ENCODE results near the gene SFXN4. TPM values are rescaled to one million over a fixed set of nuclear protein-coding genes. Genes with fewer than 3 reads are reported as not detected.
A peak's percentile ranks its signal among the peaks of the same experiment; 100 is the strongest.

The SFXN4 gene
- total RNA-seq, 2 donors from 2014 or later: 9.5 to 16.1 TPM

DNA sequence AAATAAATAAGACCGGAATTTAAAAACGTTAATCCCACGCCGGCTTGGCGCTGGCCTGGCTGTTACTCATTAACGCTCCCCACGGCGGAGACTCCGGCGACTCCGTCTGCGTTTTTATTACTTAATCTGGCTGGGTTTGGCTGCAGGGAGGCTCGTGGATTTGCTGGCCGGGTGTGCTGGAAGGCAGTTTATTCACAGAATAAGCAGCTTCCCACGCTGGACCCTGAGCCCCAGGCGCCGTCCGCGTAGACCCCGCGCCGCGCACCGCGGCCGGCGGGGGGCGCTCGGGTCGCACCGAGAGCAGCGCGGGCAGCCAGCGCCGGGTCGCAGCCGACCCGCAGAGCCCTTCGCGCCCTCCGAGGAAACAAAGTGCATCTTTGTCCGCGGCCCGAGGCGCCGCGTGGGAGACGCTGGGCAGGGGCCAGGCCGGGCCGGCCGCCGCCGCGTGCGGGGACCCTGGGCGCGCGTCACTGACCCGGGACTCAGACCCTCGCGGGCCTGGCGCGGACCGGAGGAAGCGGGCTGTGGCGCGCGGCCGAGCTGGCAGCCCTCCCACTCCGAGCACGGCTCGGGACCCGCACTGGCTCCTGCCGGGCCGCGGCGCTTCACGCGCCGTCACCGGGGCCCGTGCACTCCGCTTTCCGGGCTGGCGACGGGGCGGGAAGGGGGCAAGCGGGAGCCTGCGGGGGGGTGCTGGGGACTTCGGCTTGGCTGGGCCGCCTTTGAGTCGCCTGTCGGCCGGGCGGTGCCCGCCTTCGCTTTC, 41.3 kb upstream of the SFXN4 start:
- Histone ChIP-seq H3K4me1 (ENCODE audit: control insufficient read depth in 1 of 2, low read depth in 2 of 2) (peaks cover 22 to 30% of the 10 kb centered on the region in 2 donors), H3K36me3 (no peaks in the 10 kb centered on the region), H3K27me3 (replicated peaks; ENCODE audit: insufficient read depth) (no peaks in the 10 kb centered on the region), H3K27ac (peak overlapping the region; percentile 93 to 94), H3K9me3 (no peaks in the 10 kb centered on the region), H3K4me3 (peak overlapping the region; percentile 95)
- DNase-seq (ENCODE audit: low spot score) (peak; percentile 54), ATAC-seq (ENCODE audit: insufficient number of reproducible peaks, low FRiP score, low read depth) (peak; percentile 29)
- TF ChIP-seq CTCF (IDR thresholded peaks at IDR 0.05): peak; percentile 44

DNA sequence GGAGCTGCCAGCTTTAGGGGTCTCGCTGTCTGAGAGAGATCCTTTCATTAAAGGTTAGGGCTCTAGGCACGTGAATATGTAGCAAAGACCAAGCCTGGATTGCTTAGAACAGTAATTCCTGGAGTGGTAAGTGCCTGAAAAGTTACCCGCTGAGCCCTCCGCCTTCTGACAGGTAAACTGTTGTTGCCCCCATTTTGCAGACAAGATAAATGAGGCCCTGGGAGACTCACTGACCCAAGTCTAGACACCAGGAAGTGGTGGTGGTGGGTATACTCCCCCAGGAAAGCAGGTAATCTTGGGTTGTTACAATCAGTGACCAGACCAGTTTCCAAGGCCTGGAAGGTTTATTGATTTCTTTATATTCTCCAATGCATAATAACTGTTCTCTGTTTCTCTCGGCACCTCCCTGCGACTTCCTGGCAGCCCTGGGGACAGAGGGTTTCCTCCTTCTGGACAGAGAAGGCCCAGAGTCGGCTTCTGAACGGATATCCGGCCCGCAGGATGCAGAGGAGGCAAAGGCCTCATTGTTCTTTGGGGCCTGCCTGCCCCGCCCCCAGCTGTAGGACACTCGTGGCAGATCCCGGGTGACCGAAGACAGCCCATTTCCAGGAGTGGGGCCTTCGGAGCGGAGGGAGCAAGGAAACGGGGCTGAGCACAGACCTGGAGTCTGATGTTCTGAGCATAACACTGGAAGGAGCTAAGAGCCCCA, 40.5 kb upstream of the SFXN4 start:
- no peaks in the 10 kb centered on the region for H3K9me3 ChIP-seq
- H3K4me3 ChIP-seq: peak overlapping the region; percentile 95
- no peaks in the 10 kb centered on the region for H3K27me3 ChIP-seq (replicated peaks; ENCODE audit: insufficient read depth)
- peak; percentile 36 for DNase-seq (ENCODE audit: low spot score)
- peak overlapping the region; percentile 93 to 94 for H3K27ac ChIP-seq
- no peak for TF ChIP-seq CTCF (IDR thresholded peaks at IDR 0.05)
- H3K36me3 ChIP-seq: no peaks in the 10 kb centered on the region
- no peak for ATAC-seq (ENCODE audit: insufficient number of reproducible peaks, low FRiP score, low read depth)
- H3K4me1 ChIP-seq (ENCODE audit: control insufficient read depth in 1 of 2, low read depth in 2 of 2): peaks cover 17 to 23% of the 10 kb centered on the region in 2 donors

- DNase-seq (ENCODE audit: low spot score) (no peak), ATAC-seq (ENCODE audit: insufficient number of reproducible peaks, low FRiP score, low read depth) (no peak)
- H3K4me1 ChIP-seq (ENCODE audit: control insufficient read depth in 1 of 2, low read depth in 2 of 2): peaks cover 8 to 9% of the 10 kb centered on the region in 2 donors
- no peak overlapping the region for H3K27ac ChIP-seq
- H3K36me3 ChIP-seq: no peaks in the 10 kb centered on the region
- TF ChIP-seq CTCF (IDR thresholded peaks at IDR 0.05): no peak
- H3K27me3 ChIP-seq (replicated peaks; ENCODE audit: insufficient read depth): no peaks in the 10 kb centered on the region
- H3K4me3 ChIP-seq: no peak overlapping the region
- no peaks in the 10 kb centered on the region for H3K9me3 ChIP-seq
Measured at GRCh38 chr10:119203006-119203405, 37.5 kb upstream of the SFXN4 start.

- H3K4me3 ChIP-seq: no peak overlapping the region
- DNase-seq (ENCODE audit: low spot score) (no peak), ATAC-seq (ENCODE audit: insufficient number of reproducible peaks, low FRiP score, low read depth) (no peak)
- H3K4me1 ChIP-seq (ENCODE audit: control insufficient read depth in 1 of 2, low read depth in 2 of 2): peaks cover 6 to 7% of the 10 kb centered on the region in 2 donors
- no peaks in the 10 kb centered on the region for H3K9me3 ChIP-seq
- H3K27me3 ChIP-seq (replicated peaks; ENCODE audit: insufficient read depth): no peaks in the 10 kb centered on the region
- no peak for TF ChIP-seq CTCF (IDR thresholded peaks at IDR 0.05)
- H3K27ac ChIP-seq: no peak overlapping the region
- no peaks in the 10 kb centered on the region for H3K36me3 ChIP-seq
Measured at GRCh38 chr10:119201233-119201632, 35.7 kb upstream of the SFXN4 start.

- H3K27me3 ChIP-seq (replicated peaks; ENCODE audit: insufficient read depth): no peaks in the 10 kb centered on the region
- TF ChIP-seq CTCF (IDR thresholded peaks at IDR 0.05): peak; percentile 76
- H3K4me1 ChIP-seq (ENCODE audit: control insufficient read depth in 1 of 2, low read depth in 2 of 2): no peaks in the 10 kb centered on the region
- no peak overlapping the region for H3K4me3 ChIP-seq
- no peaks in the 10 kb centered on the region for H3K9me3 ChIP-seq
- DNase-seq (ENCODE audit: low spot score) (no peak), ATAC-seq (ENCODE audit: insufficient number of reproducible peaks, low FRiP score, low read depth) (peak; percentile 67)
- H3K27ac ChIP-seq: no peak overlapping the region
- no peaks in the 10 kb centered on the region for H3K36me3 ChIP-seq
Measured at GRCh38 chr10:119199231-119199992, 33.9 kb upstream of the SFXN4 start.
